IPS-18a (cell line): ENCODE data around the gene SEPTIN5.

Source experiments
- H3K27ac ChIP-seq: one replicate; pipeline ENCODE4 v1.5.1; 2013; ENCODE audit warnings: low read length
- H3K27me3 ChIP-seq: one replicate; pipeline ENCODE4 v1.6.1; 2013; ENCODE audit warnings: mild to moderate bottlenecking, low read length; ENCODE audit not compliant: control insufficient read depth, insufficient read depth
- H3K36me3 ChIP-seq: one replicate; pipeline ENCODE4 v1.6.1; 2013; ENCODE audit warnings: low read depth, low read length; ENCODE audit not compliant: control insufficient read depth
- H3K4me1 ChIP-seq: one replicate; pipeline ENCODE4 v1.6.1; 2013; ENCODE audit warnings: low read depth, low read length; ENCODE audit not compliant: control insufficient read depth
- H3K4me3 ChIP-seq: one replicate; pipeline ENCODE4 v1.5.1; 2013; ENCODE audit warnings: low read length
- H3K9ac ChIP-seq: one replicate; pipeline ENCODE4 v1.6.1; 2013; ENCODE audit warnings: mild to moderate bottlenecking, low read length, moderate library complexity
- H3K9me3 ChIP-seq: one replicate; pipeline ENCODE4 v1.6.1; 2013; ENCODE audit warnings: low read depth, low read length; ENCODE audit not compliant: control insufficient read depth

The SEPTIN5 gene

GRCh38 chr22:19734163-19734562, 19.9 kb downstream of the SEPTIN5 start:
- H3K9me3 ChIP-seq = no peaks in the 10 kb centered on the region
- no peak overlapping the region for H3K9ac ChIP-seq
- H3K4me1 ChIP-seq = peaks cover 5% of the 10 kb centered on the region
- no peaks in the 10 kb centered on the region for H3K36me3 ChIP-seq
- H3K4me3 ChIP-seq = no peak overlapping the region
- H3K27ac ChIP-seq = no peak overlapping the region
- peaks cover 13% of the 10 kb centered on the region for H3K27me3 ChIP-seq

DNA sequence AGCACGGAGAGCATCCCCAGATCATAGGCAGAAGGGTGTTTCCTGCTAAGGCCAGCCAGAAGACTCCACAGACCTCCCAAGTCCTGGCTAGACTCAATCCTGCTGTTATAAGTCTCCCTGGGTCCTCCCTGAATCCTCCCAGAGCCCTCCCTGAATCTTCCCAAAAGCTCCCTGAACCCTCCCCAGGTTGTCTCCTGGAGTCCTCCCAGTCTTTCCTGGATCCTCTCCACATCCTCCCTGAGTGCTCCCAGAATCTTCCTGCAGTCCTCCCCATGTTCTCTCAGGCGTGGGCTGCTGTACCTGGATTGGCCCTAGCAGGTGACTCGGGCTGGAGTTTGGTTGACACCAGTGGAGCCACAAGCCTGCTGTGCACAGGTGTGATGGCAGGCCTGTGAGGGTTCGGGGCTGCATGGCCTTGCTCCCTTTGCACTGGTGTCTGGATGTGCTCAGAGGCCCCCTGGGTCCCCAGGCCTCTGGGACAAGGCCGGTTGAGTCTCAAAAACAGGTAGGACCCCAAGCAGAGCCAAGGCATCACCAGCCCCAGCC, 20.6 kb downstream of the SEPTIN5 start:
- H3K36me3 ChIP-seq = no peaks in the 10 kb centered on the region
- H3K4me1 ChIP-seq = peaks cover 5% of the 10 kb centered on the region
- H3K4me3 ChIP-seq = no peak overlapping the region
- H3K27me3 ChIP-seq = peaks cover 5% of the 10 kb centered on the region
- H3K9ac ChIP-seq = no peak overlapping the region
- no peak overlapping the region for H3K27ac ChIP-seq
- no peaks in the 10 kb centered on the region for H3K9me3 ChIP-seq

- H3K9me3 ChIP-seq = no peaks in the 10 kb centered on the region
- no peaks in the 10 kb centered on the region for H3K27me3 ChIP-seq
Observed at GRCh38 chr22:19735665-19736510, 21.6 kb downstream of the SEPTIN5 start.

DNA sequence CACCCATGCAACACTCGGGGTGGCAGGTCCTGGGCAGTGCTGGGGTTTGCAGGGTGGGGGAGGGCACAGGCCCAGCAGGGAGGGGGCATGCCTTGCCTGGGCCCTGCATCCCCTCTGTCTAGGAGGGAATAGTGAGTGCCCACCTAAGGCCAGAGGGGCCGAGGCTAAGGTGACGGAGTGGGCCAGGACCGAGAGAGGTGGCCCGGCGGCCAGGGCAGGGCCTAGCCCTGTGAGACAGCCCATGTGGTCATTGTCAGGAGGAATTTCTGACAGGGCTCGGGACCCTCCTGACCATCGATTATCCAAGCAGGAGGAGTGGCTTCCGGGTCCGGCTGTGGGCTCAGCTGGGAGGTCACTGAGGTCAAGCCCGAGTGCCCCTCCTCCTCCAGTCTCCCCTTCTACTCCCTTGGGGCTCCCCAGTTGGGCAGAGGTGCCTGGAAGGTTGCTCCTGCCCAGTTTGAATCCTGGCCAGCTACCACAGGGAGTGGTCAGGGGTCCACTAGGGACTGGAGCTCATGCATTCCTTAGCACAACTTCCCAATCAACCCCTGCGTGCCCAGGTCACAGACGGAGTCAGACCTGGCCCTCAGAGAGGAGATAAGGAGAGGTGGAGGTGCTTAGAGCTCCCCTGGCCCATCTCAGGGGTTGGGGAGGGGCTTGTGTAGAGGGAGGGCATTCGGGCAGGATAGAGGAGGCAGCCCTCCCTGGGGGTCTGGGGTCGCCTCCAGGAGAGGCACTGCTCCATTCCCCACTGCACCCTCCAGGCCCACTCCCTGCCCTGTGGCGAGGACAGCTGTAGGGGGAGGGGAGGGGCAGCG, 23.8 kb downstream of the SEPTIN5 start:
- Histone ChIP-seq H3K27me3 (no peaks in the 10 kb centered on the region), H3K27ac (no peak overlapping the region), H3K4me1 (peaks cover 5% of the 10 kb centered on the region), H3K4me3 (no peak overlapping the region), H3K9ac (no peak overlapping the region), H3K9me3 (no peaks in the 10 kb centered on the region), H3K36me3 (no peaks in the 10 kb centered on the region)

More at GRCh38 chr22:19735665-19736510, 21.6 kb downstream of the SEPTIN5 start:
- H3K27ac ChIP-seq = no peak overlapping the region
- H3K4me3 ChIP-seq = no peak overlapping the region
- peaks cover 5% of the 10 kb centered on the region for H3K4me1 ChIP-seq
- no peaks in the 10 kb centered on the region for H3K36me3 ChIP-seq
- no peak overlapping the region for H3K9ac ChIP-seq

DNA sequence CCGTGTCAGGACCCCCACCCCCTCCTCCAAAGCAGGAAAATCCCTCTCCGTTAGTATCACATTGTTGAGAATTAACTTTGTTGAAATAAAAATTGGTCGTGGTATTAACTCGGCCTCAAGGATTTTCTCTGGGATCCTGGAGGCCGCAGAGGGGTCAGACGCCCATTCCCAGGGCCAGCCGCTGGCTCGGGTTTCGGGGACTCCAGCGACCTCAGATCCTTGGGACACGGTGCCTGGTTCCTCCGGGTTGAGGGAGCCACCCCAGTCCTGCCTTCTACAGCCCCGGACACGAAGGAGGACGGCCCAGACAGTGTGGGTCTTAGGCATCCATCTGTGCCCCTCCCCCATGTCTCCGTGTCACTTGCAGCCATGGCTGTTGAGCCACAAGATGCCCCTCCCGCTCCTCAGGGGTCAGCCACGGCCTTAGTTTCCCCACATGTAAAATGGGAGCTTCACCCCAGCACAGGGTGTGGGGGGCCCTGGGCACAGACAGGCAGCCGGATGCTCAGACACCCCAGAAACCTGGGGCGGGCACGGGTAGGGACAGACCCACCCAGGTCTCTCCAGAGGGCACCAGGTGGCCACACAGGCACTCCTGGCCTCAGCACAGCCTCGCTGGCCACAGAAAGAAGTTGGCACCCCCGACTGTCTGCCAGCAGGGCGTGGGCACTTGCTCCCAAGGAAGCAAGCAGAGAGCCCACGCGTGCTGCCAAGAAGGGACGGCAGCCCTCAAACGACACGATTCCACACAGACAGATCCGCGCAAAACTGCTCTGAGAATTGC, 24.6 kb downstream of the SEPTIN5 start:
- H3K4me1 ChIP-seq = peaks cover 5% of the 10 kb centered on the region
- H3K27ac ChIP-seq = no peak overlapping the region
- no peak overlapping the region for H3K4me3 ChIP-seq
- H3K9ac ChIP-seq = no peak overlapping the region
- no peaks in the 10 kb centered on the region for H3K36me3 ChIP-seq
- no peaks in the 10 kb centered on the region for H3K27me3 ChIP-seq
- no peaks in the 10 kb centered on the region for H3K9me3 ChIP-seq

DNA sequence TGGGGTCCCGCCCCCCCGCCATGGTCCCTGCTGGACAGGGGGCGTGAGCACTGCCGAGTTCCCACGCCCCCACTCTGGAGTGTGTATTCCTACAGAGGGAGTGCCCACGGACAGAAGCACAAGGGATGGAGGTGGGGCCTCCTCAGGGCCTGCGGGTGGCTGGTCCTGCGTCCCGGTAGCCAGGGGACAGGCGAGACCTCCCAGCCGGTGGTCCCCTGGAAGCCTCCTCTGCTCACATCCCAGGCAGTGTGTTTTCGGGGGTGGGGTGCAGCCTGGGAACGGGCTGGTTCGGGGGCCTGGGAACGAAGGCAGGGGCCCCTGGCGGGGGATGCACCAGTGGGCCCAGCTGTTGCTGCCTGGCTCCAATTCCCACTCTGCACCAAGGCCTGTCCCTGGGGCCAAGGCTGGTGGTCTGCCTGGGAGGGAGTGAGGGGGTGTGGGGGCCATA, 25.2 kb downstream of the SEPTIN5 start:
- Histone ChIP-seq H3K9me3 (no peaks in the 10 kb centered on the region), H3K36me3 (no peaks in the 10 kb centered on the region), H3K9ac (no peak overlapping the region), H3K27ac (no peak overlapping the region), H3K4me3 (no peak overlapping the region), H3K4me1 (peaks cover 5% of the 10 kb centered on the region), H3K27me3 (no peaks in the 10 kb centered on the region)

GRCh38 chr22:19739911-19740449, 25.7 kb downstream of the SEPTIN5 start:
- Histone ChIP-seq H3K4me1 (peaks cover 5% of the 10 kb centered on the region), H3K9ac (no peak overlapping the region)

DNA sequence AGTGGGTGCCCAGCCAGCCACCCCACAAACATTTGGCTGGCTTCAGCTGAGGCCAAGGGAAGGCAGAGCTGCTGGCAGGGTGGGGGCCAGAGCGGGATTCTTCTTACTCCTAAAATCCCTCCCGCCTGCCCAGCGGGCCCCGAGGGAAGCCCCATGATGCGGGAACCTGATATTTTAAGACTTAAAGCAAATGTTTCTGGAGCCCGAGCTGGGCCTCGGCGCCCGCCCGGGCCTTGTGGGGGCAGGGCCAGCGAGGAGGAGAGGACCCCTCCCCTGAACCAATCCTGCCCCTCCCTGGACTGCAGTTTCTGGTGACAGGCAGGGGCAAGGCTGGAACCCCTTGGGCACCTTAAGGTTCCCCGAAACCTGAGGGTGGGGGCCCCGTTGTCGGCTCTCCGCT, 26.3 kb downstream of the SEPTIN5 start:
- Histone ChIP-seq H3K4me1 (peaks cover 5% of the 10 kb centered on the region), H3K4me3 (no peak overlapping the region), H3K27me3 (no peaks in the 10 kb centered on the region), H3K27ac (no peak overlapping the region), H3K9ac (no peak overlapping the region), H3K36me3 (no peaks in the 10 kb centered on the region), H3K9me3 (no peaks in the 10 kb centered on the region)

More at GRCh38 chr22:19739911-19740449, 25.7 kb downstream of the SEPTIN5 start:
- Histone ChIP-seq H3K27ac (no peak overlapping the region), H3K4me3 (no peak overlapping the region), H3K36me3 (no peaks in the 10 kb centered on the region), H3K9me3 (no peaks in the 10 kb centered on the region), H3K27me3 (no peaks in the 10 kb centered on the region)

DNA sequence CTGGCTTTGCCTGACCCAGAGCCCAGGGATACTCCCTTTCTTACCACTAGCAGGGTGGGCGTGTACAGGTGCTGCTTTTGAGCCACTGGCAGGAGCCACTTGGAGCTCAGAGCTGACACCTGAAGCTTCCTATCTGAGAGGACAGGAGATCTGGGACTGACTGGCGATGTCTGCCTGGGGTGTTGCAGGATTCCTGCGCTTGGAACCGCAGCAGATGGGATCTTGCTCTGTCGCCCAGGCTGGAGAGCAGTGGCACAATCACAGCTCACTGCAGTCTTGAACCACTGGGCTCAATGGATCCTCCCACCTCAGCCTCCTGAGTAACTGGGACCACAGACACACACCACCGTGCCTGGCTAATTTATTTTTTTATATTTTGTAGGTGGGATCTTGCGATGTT, 26.8 kb downstream of the SEPTIN5 start:
- H3K4me3 ChIP-seq = no peak overlapping the region
- peaks cover 8% of the 10 kb centered on the region for H3K4me1 ChIP-seq
- no peak overlapping the region for H3K27ac ChIP-seq
- no peaks in the 10 kb centered on the region for H3K36me3 ChIP-seq
- H3K9ac ChIP-seq = no peak overlapping the region
- H3K9me3 ChIP-seq = no peaks in the 10 kb centered on the region
- H3K27me3 ChIP-seq = no peaks in the 10 kb centered on the region

GRCh38 chr22:19742160-19743066, 28.1 kb downstream of the SEPTIN5 start:
- Histone ChIP-seq H3K27ac (no peak overlapping the region), H3K4me1 (peaks cover 4% of the 10 kb centered on the region), H3K4me3 (no peak overlapping the region), H3K9ac (no peak overlapping the region), H3K27me3 (no peaks in the 10 kb centered on the region), H3K9me3 (no peaks in the 10 kb centered on the region), H3K36me3 (no peaks in the 10 kb centered on the region)
